ENCODE results near the gene PLPP4.

DNA sequence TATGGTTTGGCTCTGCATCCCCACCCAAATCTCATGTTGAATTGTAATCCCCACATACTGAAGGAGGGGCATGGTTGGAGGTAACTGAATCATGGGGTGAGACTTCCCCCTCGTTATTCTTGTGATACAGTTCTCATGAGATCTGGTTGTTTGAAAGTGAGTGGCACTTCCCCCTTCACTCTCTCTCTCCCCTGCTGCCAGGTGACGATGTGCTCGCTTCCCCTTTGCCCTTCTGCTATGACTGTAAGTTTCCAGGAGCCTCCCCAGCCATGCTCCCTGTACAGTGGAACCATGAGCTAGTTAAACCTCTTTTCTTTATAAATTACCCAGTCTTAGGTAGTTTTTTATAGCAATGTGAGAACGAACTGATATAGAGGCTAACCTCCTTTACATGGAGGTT is 16.6 kb downstream of the PLPP4 start:
- TF ChIP-seq POLR2A (IDR thresholded peaks at IDR 0.05): no peak
- TF ChIP-seq, protein P1, sequence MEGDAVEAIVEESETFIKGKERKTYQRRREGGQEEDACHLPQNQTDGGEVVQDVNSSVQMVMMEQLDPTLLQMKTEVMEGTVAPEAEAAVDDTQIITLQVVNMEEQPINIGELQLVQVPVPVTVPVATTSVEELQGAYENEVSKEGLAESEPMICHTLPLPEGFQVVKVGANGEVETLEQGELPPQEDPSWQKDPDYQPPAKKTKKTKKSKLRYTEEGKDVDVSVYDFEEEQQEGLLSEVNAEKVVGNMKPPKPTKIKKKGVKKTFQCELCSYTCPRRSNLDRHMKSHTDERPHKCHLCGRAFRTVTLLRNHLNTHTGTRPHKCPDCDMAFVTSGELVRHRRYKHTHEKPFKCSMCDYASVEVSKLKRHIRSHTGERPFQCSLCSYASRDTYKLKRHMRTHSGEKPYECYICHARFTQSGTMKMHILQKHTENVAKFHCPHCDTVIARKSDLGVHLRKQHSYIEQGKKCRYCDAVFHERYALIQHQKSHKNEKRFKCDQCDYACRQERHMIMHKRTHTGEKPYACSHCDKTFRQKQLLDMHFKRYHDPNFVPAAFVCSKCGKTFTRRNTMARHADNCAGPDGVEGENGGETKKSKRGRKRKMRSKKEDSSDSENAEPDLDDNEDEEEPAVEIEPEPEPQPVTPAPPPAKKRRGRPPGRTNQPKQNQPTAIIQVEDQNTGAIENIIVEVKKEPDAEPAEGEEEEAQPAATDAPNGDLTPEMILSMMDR (IDR thresholded peaks at IDR 0.05): no peak
